GM12878 (cell line): ENCODE data around the gene ZNF341.

Experiments
- CREB1 ChIP-seq: IDR thresholded peaks from 2 replicates; pipeline ENCODE4 v1.6.1; 2012; ENCODE audit warnings: low read depth, mild to moderate bottlenecking, inconsistent platforms
- ETV6 ChIP-seq, 2 experiments: fragments of 450-650 bp in 1 of 2; IDR thresholded peaks in 1 of 2; conservative IDR thresholded peaks in 1 of 2; 2 replicates each; pipeline ENCODE4 v1.6.1; 2014; ENCODE audit warnings: antibody characterized with exemption in 1 of 2, borderline replicate concordance in 1 of 2, low read depth in 1 of 2, mild to moderate bottlenecking in 1 of 2, moderate library complexity in 1 of 2
- EZH2 ChIP-seq: IDR thresholded peaks from 2 replicates; pipeline ENCODE4 v1.6.1; 2012; ENCODE audit warnings: low read depth, mild to moderate bottlenecking, control low read depth, inconsistent platforms, low read length, borderline replicate concordance; ENCODE audit not compliant: control insufficient read depth
- HDAC2 ChIP-seq: fragments of 200-600 bp; sonication (generic); IDR thresholded peaks from 2 replicates; pipeline ENCODE4 v1.6.1; 2017
- JUND ChIP-seq: IDR thresholded peaks from 2 replicates; pipeline ENCODE4 v1.6.1; 2012; ENCODE audit warnings: low read depth, mild to moderate bottlenecking, low read length, improper control_type of control experiment, moderate library complexity
- RELA ChIP-seq: fragments of 450-650 bp; IDR thresholded peaks from 2 replicates; pipeline ENCODE4 v1.8.0; 2014; ENCODE audit warnings: borderline replicate concordance; ENCODE audit not compliant: partially characterized antibody
- RFX5 ChIP-seq: IDR thresholded peaks from 2 replicates; pipeline ENCODE4 v1.6.1; 2011; ENCODE audit warnings: low read depth, low read length, improper control_type of control experiment
- STAT1 ChIP-seq: fragments of 450-650 bp; conservative IDR thresholded peaks from 2 replicates; pipeline ENCODE4 v1.6.1; 2014; ENCODE audit warnings: antibody characterized with exemption, mild to moderate bottlenecking
- TBL1XR1 ChIP-seq: IDR thresholded peaks from 2 replicates; pipeline ENCODE4 v1.6.1; 2012; ENCODE audit warnings: low read depth, low read length, improper control_type of control experiment
- TF ChIP-seq, protein P1 (sequence below), 3 experiments: IDR thresholded peaks in 2 of 3; conservative IDR thresholded peaks in 1 of 3; 2 replicates each; pipeline ENCODE4 v1.5.1; 2011; ENCODE audit warnings: low read depth in 3 of 3, low read length in 3 of 3, mild to moderate bottlenecking in 3 of 3, control low read depth in 2 of 3, moderate library complexity in 2 of 3, inconsistent platforms in 1 of 3, mixed read lengths in 1 of 3; ENCODE audit not compliant: control insufficient read depth in 2 of 3, insufficient read depth in 1 of 3; ENCODE audit errors: extremely low read depth in 1 of 3

DNA sequence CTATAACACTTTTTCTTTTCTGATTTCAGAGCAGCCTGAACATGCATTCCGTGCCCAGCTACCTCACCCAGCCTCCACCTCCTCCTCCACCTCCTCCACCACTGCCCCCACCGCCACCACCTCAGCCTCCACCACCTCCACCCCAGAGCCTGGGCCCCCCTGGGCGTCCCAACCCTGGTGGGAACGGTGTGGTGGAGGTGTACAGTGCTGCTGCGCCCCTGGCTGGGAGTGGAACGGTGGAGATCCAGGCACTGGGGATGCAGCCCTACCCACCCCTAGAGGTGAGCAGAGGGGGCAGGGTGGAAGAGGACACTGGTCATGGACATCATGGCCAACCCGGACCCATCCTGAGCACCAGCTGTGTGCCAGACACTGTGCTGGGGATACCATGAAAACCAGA lies 21.3 kb downstream of the ZNF341 start:
- no peak for TF ChIP-seq CREB1
- TF ChIP-seq ETV6 (conservative IDR thresholded peaks at IDR 0.05 in 1 of 2, IDR thresholded peaks at IDR 0.05 in 1 of 2; ENCODE audit: borderline replicate concordance in 1 of 2, low read depth in 1 of 2): no peak
- TF ChIP-seq EZH2: no peak
- no peak for TF ChIP-seq RELA
- TF ChIP-seq, protein P1, sequence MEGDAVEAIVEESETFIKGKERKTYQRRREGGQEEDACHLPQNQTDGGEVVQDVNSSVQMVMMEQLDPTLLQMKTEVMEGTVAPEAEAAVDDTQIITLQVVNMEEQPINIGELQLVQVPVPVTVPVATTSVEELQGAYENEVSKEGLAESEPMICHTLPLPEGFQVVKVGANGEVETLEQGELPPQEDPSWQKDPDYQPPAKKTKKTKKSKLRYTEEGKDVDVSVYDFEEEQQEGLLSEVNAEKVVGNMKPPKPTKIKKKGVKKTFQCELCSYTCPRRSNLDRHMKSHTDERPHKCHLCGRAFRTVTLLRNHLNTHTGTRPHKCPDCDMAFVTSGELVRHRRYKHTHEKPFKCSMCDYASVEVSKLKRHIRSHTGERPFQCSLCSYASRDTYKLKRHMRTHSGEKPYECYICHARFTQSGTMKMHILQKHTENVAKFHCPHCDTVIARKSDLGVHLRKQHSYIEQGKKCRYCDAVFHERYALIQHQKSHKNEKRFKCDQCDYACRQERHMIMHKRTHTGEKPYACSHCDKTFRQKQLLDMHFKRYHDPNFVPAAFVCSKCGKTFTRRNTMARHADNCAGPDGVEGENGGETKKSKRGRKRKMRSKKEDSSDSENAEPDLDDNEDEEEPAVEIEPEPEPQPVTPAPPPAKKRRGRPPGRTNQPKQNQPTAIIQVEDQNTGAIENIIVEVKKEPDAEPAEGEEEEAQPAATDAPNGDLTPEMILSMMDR (IDR thresholded peaks at IDR 0.05 in 2 of 3, conservative IDR thresholded peaks at IDR 0.05 in 1 of 3; ENCODE audit: control insufficient read depth in 2 of 3, extremely low read depth in 1 of 3, insufficient read depth in 1 of 3, low read depth in 3 of 3, low read length in 3 of 3): no peak
- TF ChIP-seq TBL1XR1: no peak
- no peak for TF ChIP-seq STAT1
- no peak for TF ChIP-seq JUND
- TF ChIP-seq RFX5: no peak
- TF ChIP-seq HDAC2: no peak
